OCI-LY1 (cell line): Measurements from ENCODE around the gene TUBB1.

Source experiments
- CTCF ChIP-seq: fragments of 200-600 bp; sonication (generic), shearing (Covaris generic); IDR thresholded peaks from 2 replicates; pipeline ENCODE4 v1.5.1; 2017; ENCODE audit warnings: mild to moderate bottlenecking, antibody characterized with exemption, low read length, moderate library complexity, mixed read lengths
- EZH2 ChIP-seq: fragments of 200-600 bp; sonication (generic), shearing (Covaris generic); IDR thresholded peaks from 2 replicates; pipeline ENCODE4 v1.8.0; 2017; ENCODE audit warnings: borderline replicate concordance, mixed run types, mild to moderate bottlenecking, antibody characterized with exemption, low read length, moderate library complexity, mixed read lengths

GRCh38 chr20:58992911-58993310, 26.3 kb upstream of the TUBB1 start:
- TF ChIP-seq CTCF (no peak), EZH2 (no peak)
